Progenitor cell of endocrine pancreas (in vitro differentiated cells): Measurements from ENCODE around the gene GAMT. TPM values are rescaled to one million over a fixed set of nuclear protein-coding genes. Genes with fewer than 3 reads are reported as not detected.

Experiments
- DNase-seq: peaks from one replicate; pipeline ENCODE4 v3.0.0; 2021; ENCODE audit warnings: low spot score; ENCODE audit not compliant: unreplicated experiment
- H3K27ac Mint-ChIP-seq: 2 replicates; pipeline ENCODE4 v1.8.0; 2021; ENCODE audit warnings: mild to moderate bottlenecking, moderate library complexity, mixed read lengths
- H3K27me3 Mint-ChIP-seq: 2 replicates; pipeline ENCODE4 v1.8.0; 2021; ENCODE audit warnings: mixed read lengths
- H3K36me3 Mint-ChIP-seq: 2 replicates; pipeline ENCODE4 v1.8.0; 2022; ENCODE audit warnings: mixed read lengths; ENCODE audit not compliant: insufficient read depth
- H3K4me1 Mint-ChIP-seq: 2 replicates; pipeline ENCODE4 v1.8.0; 2021; ENCODE audit warnings: low read depth, mixed read lengths
- H3K4me3 Mint-ChIP-seq: 2 replicates; pipeline ENCODE4 v1.8.0; 2021; ENCODE audit warnings: low read depth, mild to moderate bottlenecking, moderate library complexity, mixed read lengths
- H3K9me3 Mint-ChIP-seq: 2 replicates; pipeline ENCODE4 v1.8.0; 2021; ENCODE audit warnings: low read depth, mixed read lengths
- CTCF ChIP-seq: fragments of 200-600 bp; sonication (generic); IDR thresholded peaks from one replicate; pipeline ENCODE4 v1.5.0; 2021; ENCODE audit warnings: antibody characterized with exemption, mild to moderate bottlenecking; ENCODE audit not compliant: unreplicated experiment
- total RNA-seq: library from RNA; stranded (reverse); gene quantifications from 2 replicates; pipeline ENCODE4 v1.2.1, GENCODE V29; 2021

The GAMT gene
- total RNA-seq, 1 donor from 2014 or later = 47.0 TPM

DNA sequence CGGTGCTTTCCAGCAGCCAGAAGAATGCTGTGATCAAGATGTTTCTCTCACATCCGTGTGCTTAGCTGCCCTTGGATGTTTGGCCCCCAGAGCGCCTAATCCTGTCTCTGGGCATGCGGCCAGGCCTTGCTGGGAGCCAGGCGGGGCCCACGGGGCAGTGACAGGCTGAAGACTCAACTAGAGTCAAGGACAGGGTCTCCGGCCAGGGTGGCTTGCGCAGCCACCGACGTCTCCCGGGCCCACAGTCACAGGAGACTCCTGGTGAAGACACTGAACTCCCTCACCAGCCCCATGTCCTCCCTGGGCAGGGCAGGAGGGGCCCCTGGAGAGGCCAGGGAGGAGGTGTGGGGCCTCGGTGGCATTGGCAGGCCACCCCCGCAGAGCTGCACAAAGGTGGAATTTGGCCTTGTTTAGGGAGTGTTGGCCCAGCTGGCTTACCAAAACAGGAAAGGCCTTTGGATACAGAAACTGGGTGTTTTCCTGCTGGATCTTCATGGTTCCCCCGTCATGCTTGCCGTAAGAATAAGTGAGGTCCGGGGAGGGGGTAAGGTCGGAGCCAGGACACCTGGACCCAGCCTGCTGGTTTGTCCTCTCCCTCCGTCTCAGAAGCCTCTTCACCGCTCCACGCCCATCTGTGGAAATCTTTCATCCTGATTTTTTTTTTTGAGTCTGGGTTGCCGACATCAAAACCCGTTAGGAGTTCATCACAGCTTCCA lies 27.6 kb downstream of the GAMT start:
- Mint-ChIP-seq H3K36me3 (peaks cover 22% of the 10 kb centered on the region), H3K27ac (no peak overlapping the region), H3K9me3 (no peaks in the 10 kb centered on the region), H3K4me1 (no peaks in the 10 kb centered on the region), H3K27me3 (no peaks in the 10 kb centered on the region), H3K4me3 (no peak overlapping the region)
- no peak for TF ChIP-seq CTCF
- DNase-seq = no peak

GRCh38 chr19:1373042-1373533 lies 28.3 kb downstream of the GAMT start:
- no peak for TF ChIP-seq CTCF
- no peak overlapping the region for H3K27ac Mint-ChIP-seq
- DNase-seq = no peak
- no peaks in the 10 kb centered on the region for H3K27me3 Mint-ChIP-seq
- H3K36me3 Mint-ChIP-seq = peaks cover 22% of the 10 kb centered on the region
- H3K4me3 Mint-ChIP-seq = no peak overlapping the region
- no peaks in the 10 kb centered on the region for H3K4me1 Mint-ChIP-seq
- H3K9me3 Mint-ChIP-seq = no peaks in the 10 kb centered on the region

DNA sequence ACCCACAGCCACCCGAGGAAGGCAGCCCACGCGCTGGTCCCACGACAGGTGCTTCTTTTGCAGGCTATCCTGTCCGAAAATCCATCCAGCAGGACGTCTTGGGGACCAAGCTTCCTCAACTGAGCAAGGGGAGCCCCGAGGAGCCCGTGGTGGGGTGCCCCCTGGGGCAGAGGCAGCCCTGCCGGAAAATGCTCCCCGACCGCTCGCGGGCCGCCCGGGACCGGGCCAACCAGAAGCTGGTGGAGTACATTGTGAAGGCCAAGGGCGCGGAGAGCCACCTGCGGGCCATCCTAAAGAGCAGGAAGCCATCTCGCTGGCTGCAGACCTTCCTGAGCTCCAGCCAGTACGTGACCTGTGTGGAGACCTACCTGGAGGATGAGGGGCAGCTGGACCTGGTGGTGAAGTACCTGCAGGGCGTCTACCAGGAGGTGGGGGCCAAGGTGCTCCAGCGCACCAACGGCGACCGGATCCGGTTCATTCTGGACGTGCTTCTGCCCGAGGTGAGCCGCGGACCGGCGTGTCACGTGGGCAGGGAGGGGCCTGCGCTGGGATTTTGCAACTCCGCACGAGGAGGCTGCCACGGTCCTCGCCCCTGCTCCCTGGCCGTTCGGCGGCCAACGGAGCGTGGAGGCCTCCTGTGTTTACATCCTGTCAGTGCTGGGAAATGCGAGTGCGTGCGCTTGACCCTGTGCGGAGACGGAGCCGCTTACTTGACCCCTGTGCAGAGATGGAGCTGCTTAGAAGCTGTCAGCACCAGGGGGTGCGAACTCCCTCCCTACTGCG lies 30.6 kb downstream of the GAMT start:
- no peaks in the 10 kb centered on the region for H3K9me3 Mint-ChIP-seq
- no peak for DNase-seq
- H3K36me3 Mint-ChIP-seq = peaks cover 18% of the 10 kb centered on the region
- no peak overlapping the region for H3K27ac Mint-ChIP-seq
- no peak overlapping the region for H3K4me3 Mint-ChIP-seq
- H3K27me3 Mint-ChIP-seq = no peaks in the 10 kb centered on the region
- no peaks in the 10 kb centered on the region for H3K4me1 Mint-ChIP-seq
- TF ChIP-seq CTCF = no peak

DNA sequence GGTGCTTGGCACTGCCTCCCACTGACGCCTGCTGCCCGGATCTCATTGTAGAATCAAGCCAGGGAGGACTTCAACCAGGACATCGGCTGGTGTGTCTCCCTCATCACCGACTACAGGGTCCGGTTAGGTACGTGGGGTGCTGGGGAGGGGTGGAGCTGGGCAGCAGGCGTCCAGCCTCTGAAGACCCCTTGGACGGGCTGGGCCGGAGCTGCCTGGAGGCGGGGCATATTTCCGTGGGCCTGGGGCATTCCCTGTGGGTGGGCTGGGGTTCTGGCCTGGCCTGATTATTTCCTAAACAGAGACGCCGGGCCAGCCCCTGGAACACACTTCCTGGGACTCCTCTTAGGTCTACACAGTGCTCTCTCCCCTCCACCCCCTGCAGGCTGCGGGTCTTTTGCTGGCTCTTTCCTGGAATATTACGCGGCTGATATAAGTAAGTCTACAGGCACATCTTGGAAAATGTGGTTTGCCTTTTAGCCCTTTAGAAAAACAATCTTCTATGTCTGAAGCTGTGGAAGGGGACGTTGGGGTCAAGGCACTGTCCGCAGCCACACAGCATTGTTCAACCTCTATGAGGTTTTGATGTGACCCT lies 32.0 kb downstream of the GAMT start:
- no peak overlapping the region for H3K4me3 Mint-ChIP-seq
- no peak overlapping the region for H3K27ac Mint-ChIP-seq
- no peaks in the 10 kb centered on the region for H3K4me1 Mint-ChIP-seq
- no peak for DNase-seq
- no peaks in the 10 kb centered on the region for H3K9me3 Mint-ChIP-seq
- H3K27me3 Mint-ChIP-seq = no peaks in the 10 kb centered on the region
- no peak for TF ChIP-seq CTCF
- peaks cover 16% of the 10 kb centered on the region for H3K36me3 Mint-ChIP-seq
